Measurements from ENCODE around the gene CUX1.
A peak's percentile ranks its signal among the peaks of the same experiment; 100 is the strongest.

The CUX1 gene

DNA sequence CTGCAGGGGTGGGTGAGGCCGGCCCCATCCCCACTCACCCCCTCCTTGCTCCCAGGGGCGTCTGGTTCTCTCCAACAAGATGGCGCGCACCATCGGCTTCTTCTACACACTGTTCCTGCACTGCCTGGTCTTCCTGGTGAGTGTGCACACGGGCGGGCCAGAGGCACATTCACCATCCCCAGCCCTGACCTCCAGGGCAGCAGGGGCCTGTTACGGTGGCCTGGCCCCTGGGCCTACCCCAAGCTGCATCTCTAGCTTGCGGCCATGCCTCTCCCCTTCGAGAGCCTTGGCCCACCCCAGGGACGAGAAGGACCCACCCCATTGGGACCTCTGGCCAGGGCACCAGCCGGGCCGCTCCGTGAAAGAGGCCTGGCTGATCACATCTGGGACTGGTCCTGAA lies 464.4 kb downstream of the CUX1 start:
- no peak overlapping the region for H3K4me3 ChIP-seq (replicated peaks in 1 of 2; ENCODE audit: low read depth in 2 of 2, low read length in 2 of 2)
- TF ChIP-seq, protein P1, sequence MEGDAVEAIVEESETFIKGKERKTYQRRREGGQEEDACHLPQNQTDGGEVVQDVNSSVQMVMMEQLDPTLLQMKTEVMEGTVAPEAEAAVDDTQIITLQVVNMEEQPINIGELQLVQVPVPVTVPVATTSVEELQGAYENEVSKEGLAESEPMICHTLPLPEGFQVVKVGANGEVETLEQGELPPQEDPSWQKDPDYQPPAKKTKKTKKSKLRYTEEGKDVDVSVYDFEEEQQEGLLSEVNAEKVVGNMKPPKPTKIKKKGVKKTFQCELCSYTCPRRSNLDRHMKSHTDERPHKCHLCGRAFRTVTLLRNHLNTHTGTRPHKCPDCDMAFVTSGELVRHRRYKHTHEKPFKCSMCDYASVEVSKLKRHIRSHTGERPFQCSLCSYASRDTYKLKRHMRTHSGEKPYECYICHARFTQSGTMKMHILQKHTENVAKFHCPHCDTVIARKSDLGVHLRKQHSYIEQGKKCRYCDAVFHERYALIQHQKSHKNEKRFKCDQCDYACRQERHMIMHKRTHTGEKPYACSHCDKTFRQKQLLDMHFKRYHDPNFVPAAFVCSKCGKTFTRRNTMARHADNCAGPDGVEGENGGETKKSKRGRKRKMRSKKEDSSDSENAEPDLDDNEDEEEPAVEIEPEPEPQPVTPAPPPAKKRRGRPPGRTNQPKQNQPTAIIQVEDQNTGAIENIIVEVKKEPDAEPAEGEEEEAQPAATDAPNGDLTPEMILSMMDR (IDR thresholded peaks at IDR 0.05; ENCODE audit: low read depth, low read length), result no peak
- no peak for DNase-seq (ENCODE audit: low read depth in 2 of 2)

DNA sequence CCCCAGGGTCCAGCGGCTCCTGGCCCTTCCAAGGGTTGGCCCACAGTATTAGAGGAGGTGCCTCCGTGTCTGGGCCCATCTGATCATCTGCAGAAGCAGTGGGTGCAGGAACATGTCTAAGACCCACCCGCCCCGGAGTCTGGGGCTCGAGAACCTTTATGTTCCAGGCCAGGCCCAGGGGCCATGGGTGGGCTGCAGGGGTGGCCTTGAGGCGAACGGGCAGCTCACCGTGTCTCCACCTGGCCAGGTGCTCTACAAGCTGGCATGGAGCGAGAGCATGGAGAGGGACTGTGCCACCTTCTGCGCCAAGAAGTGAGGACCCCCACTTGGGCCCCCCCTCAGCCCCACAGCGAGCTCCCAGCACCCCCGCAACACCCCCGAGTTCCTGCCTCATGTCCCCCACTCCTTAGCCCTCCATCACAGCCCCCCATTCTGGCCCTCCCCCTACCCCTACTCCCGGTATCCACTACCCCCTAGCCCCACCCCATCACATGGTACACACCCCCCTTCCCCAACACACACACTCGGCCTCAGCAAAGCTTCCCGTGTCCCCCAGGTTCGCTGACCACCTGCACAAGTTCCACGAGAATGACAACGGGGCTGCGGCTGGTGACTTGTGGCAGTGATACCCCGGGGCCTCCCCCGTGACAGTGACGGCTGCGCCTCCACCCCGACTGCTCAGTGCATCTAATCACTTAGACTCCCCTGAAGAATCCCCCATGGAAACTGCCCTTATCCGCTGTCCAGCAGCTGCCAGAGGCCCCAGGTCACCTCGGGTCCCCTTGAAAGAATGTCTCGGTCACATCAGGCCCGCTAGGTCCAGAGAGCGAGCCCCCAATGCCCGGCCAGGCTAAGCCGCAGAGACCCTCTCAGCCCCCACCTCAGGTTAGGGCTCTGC lies 465.3 kb downstream of the CUX1 start:
- no peak for DNase-seq (ENCODE audit: low read depth in 2 of 2)
- H3K4me3 ChIP-seq (replicated peaks in 1 of 2; ENCODE audit: low read depth in 2 of 2, low read length in 2 of 2), result no peak overlapping the region
- TF ChIP-seq, protein P1 (IDR thresholded peaks at IDR 0.05; ENCODE audit: low read depth, low read length), result no peak

DNA sequence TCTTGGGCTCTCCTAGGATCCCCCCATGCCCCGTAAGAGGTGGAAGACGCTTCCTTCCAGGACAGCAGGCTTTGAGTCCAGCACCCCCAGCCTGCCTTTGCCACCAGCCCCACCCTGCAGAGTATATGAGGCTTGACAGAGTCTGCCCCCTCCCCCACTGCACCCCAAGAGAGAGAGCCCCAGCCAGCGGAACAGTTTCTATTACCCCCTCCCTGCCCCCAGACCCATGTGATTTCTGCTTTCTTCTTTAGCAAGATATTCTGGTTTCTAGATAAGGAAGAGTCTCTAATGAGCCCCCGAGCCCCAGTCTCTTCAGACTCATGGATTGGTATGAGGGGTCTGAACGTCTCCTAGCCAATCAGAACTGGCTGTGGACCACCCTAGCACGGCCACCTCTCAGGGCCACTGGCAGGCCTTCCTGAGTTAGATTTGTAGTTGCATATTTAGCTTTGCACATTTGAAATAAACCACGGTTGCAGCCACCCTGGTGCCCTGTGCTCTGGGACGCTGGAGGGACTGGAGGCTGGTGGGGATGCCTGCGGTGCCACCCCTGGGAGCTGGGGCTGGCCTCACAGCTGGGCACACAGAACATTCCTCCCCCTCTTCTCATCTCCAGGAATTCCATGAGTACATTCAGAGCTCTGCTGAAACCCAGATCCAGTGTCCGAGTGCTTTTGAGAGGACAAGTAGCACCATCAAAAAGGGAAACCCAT lies 466.2 kb downstream of the CUX1 start:
- no peak for DNase-seq (ENCODE audit: low read depth in 2 of 2)
- TF ChIP-seq, protein P1 (IDR thresholded peaks at IDR 0.05; ENCODE audit: low read depth, low read length), result no peak
- no peak overlapping the region for H3K4me3 ChIP-seq (replicated peaks in 1 of 2; ENCODE audit: low read depth in 2 of 2, low read length in 2 of 2)

DNA sequence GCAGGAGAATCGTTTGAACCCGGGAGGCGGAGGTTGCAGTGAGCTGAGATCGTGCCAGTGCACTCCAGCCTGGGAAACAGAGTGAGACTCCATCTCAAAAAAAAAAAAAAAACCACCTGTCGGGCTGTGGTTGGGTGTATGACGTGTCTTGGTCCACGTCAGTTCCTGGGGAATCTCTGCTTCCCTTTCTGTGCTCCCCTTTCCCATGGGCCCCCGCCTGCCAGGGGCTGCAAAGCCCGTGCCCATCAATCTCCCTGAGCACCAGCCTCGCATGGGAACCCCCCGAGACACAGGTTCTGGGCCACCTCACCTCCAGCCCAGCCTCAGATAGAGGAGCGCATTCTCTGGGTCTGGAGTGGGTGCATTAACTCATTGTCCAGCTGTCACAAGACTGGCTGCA lies 467.0 kb downstream of the CUX1 start:
- H3K4me3 ChIP-seq (replicated peaks in 1 of 2; ENCODE audit: low read depth in 2 of 2, low read length in 2 of 2), result no peak overlapping the region
- DNase-seq (ENCODE audit: low read depth in 2 of 2), result no peak
- TF ChIP-seq, protein P1 (IDR thresholded peaks at IDR 0.05; ENCODE audit: low read depth, low read length), result no peak

DNA sequence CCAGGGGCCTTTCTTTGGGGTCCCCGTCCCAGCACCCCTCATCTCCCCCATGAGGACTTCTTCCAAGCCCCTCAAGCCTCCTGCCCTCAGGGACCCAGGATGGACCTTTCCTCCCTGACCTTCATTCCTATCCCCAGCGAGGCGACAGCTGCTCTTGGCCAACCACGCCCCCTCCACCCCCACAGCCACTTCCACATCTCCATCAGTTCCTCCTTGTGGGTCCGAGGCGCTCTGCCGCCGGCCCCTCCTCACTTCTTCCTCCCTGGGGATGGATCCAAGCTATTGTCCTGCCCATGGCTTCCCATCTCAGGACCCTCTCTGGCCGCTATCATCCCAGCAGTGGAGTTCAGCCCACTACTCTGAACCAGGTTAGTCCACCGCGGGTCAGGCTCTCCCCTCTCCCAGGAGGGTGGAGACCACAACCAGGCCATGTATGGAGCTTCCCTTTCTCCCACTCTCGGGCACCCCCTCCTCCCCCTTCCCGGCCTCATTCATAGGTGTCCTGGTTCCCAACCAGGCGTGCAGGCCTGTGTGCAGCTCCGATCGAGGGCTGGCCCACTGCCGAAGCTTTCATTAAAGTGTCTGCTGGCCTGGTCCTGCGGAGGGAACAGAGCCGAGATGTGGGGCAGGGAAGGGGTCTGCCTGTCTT lies 467.6 kb downstream of the CUX1 start:
- no peak overlapping the region for H3K4me3 ChIP-seq (replicated peaks in 1 of 2; ENCODE audit: low read depth in 2 of 2, low read length in 2 of 2)
- TF ChIP-seq, protein P1 (IDR thresholded peaks at IDR 0.05; ENCODE audit: low read depth, low read length), result no peak
- DNase-seq (ENCODE audit: low read depth in 2 of 2), result no peak

DNA sequence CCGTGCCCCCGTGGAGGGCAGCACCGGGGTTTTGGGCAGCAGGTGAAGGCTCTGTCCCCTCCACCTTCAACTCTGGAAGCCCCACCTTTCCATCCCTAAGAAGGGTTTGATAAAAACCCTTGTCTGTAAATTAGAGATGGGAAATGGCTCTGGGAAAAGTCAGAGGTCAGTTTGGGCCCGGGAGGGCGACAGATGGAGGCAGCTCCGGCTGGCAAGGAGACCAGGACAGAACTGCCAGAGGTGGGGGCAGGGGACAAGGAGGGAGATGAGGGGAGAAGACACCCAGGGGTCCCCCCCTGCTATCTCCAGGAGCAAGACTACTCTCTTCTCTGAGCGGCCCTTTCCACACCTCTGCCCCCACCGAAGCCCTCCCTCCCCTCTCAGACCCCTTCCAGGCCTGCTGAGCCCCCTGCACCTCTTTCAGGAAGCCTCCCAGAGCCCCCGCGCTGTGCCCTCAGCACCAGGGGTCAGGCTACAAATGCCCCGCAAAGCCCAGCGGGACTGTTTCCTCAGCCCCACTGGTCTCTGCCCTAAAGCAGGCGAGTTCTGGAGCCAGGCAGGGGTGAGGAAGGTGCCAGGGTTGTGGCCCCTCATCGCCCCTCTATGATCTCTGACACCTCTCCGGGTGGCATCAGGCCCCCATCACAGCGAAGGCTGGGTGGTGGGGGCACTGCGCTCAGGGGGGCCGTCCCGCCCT lies 468.3 kb downstream of the CUX1 start:
- DNase-seq (ENCODE audit: low read depth in 2 of 2), result no peak
- H3K4me3 ChIP-seq (replicated peaks in 1 of 2; ENCODE audit: low read depth in 2 of 2, low read length in 2 of 2), result peak overlapping the region; percentile 42 to 61

More for the DNA sequence above, 468.3 kb downstream of the CUX1 start:
- TF ChIP-seq, protein P1 (IDR thresholded peaks at IDR 0.05; ENCODE audit: low read depth, low read length), result no peak

Data from cardiac fibroblast (primary cell).